HL-60/S4 (cell line): ENCODE results near the gene KIF9.
"Not testable (repeated sequence)": the region's sequence is repeated elsewhere in the genome, so short reads cannot be mapped to it uniquely, and the experiment has no call there.

ENCODE experiments used
- in situ Hi-C: fragments of 300-500 bp; cut with MboI; formaldehyde crosslinking; loops from 2 replicates; pipeline ENCODE4 v1.14.3; 2022; ENCODE audit warnings: low sequenced_read_pairs

Gene KIF9

GRCh38 chr3:47193871-47194859 is 88.4 kb downstream of the KIF9 start:
- in situ Hi-C loops: no loop called here

- in situ Hi-C loops: no loop called here
Measured at GRCh38 chr3:47186285-47186684, 96.3 kb downstream of the KIF9 start.

GRCh38 chr3:47181685-47182084 is 100.9 kb downstream of the KIF9 start:
- in situ Hi-C loops: not testable (repeated sequence)

- in situ Hi-C loops: not testable (repeated sequence)
Measured at GRCh38 chr3:47180011-47180410, 102.6 kb downstream of the KIF9 start.
